Karpas-422 (cell line): Measurements from ENCODE around the gene PNPLA8. TPM values are rescaled to one million over a fixed set of nuclear protein-coding genes. Genes with fewer than 3 reads are reported as not detected.
"Not testable (repeated sequence)": the region's sequence is repeated elsewhere in the genome, so short reads cannot be mapped to it uniquely, and the experiment has no call there.

ENCODE experiments used
- DNase-seq: peaks from one replicate; pipeline ENCODE4 v3.0.0-alpha.2; 2015
- H2AFZ ChIP-seq: fragments of 200-600 bp; sonication (generic); 2 replicates; pipeline ENCODE4 v1.6.1; 2014; ENCODE audit warnings: antibody characterized with exemption, low read length, mixed read lengths
- H3K27ac ChIP-seq: fragments of 200-600 bp; sonication (generic); 2 replicates; pipeline ENCODE4 v1.5.1; 2014; ENCODE audit warnings: mild to moderate bottlenecking, low read length, moderate library complexity
- H3K27me3 ChIP-seq: fragments of 200-600 bp; sonication (generic); 2 replicates; pipeline ENCODE4 v1.6.1; 2014; ENCODE audit warnings: low read length, mixed read lengths
- H3K36me3 ChIP-seq: fragments of 200-600 bp; sonication (generic); 2 replicates; pipeline ENCODE4 v1.6.1; 2014; ENCODE audit warnings: low read length, mixed read lengths; ENCODE audit not compliant: insufficient read depth
- H3K4me1 ChIP-seq: fragments of 200-600 bp; sonication (generic); 2 replicates; pipeline ENCODE4 v1.6.1; 2014; ENCODE audit warnings: mild to moderate bottlenecking, low read length, mixed read lengths
- H3K4me2 ChIP-seq: fragments of 200-600 bp; sonication (generic); 2 replicates; pipeline ENCODE4 v1.6.1; 2014; ENCODE audit warnings: low read length, low read depth, mild to moderate bottlenecking; ENCODE audit not compliant: poor library complexity, severe bottlenecking
- H3K4me3 ChIP-seq: fragments of 200-600 bp; sonication (generic); 2 replicates; pipeline ENCODE4 v1.5.1; 2014; ENCODE audit warnings: mild to moderate bottlenecking, antibody characterized with exemption, low read length, mixed read lengths
- H3K79me2 ChIP-seq: fragments of 200-600 bp; sonication (generic); 2 replicates; pipeline ENCODE4 v1.6.1; 2014; ENCODE audit warnings: mild to moderate bottlenecking, low read length, mixed read lengths
- H3K9ac ChIP-seq: fragments of 200-600 bp; sonication (generic); 2 replicates; pipeline ENCODE4 v1.6.0; 2014; ENCODE audit warnings: low read length
- H3K9me2 ChIP-seq: fragments of 200-600 bp; sonication (generic), shearing (Covaris generic); replicated peaks from 2 replicates; pipeline ENCODE4 v1.6.0; 2014; ENCODE audit warnings: mild to moderate bottlenecking, low read length, moderate library complexity; ENCODE audit not compliant: insufficient read depth
- H3K9me3 ChIP-seq: fragments of 300-700, 200-600 bp; sonication (generic); 2 replicates; pipeline ENCODE4 v1.6.1; 2014; ENCODE audit warnings: low read length, mixed read lengths
- H4K20me1 ChIP-seq: fragments of 200-600 bp; sonication (generic); 2 replicates; pipeline ENCODE4 v1.6.1; 2014; ENCODE audit warnings: mild to moderate bottlenecking, antibody characterized with exemption, low read length, low read depth; ENCODE audit not compliant: insufficient read depth
- total RNA-seq: library from RNA; depleted of rRNA; stranded (reverse); fragments of >200 nt; shearing (Covaris generic); gene quantifications from 2 replicates; pipeline ENCODE4 v1.2.3, GENCODE V29; 2014; ENCODE audit warnings: low replicate concordance

Gene PNPLA8
- total RNA-seq, 1 experiment from 2014 or later, result 41.0 TPM

- no peaks in the 10 kb centered on the region for H3K9me2 ChIP-seq
- peaks cover 8% of the 10 kb centered on the region for H3K9me3 ChIP-seq
- no peak overlapping the region for H3K4me3 ChIP-seq
- no peak overlapping the region for H3K9ac ChIP-seq
- DNase-seq, result no peak
- H3K27me3 ChIP-seq, result no peaks in the 10 kb centered on the region
- no peak overlapping the region for H3K27ac ChIP-seq
- H3K79me2 ChIP-seq, result peaks cover 32% of the 10 kb centered on the region
- no peak overlapping the region for H3K4me2 ChIP-seq
- no peaks in the 10 kb centered on the region for H4K20me1 ChIP-seq
- no peak overlapping the region for H2AFZ ChIP-seq
- H3K36me3 ChIP-seq, result peaks cover 17% of the 10 kb centered on the region; the same call in 1 of the 2 replicates
- no peaks in the 10 kb centered on the region; the same call in 1 of the 2 replicates for H3K4me1 ChIP-seq
These were observed 35.2 kb upstream of the PNPLA8 start for GRCh38 chr7:108561047-108561619.

- no peak overlapping the region for H3K4me3 ChIP-seq
- no peak overlapping the region for H3K27ac ChIP-seq
- peaks cover 7% of the 10 kb centered on the region for H3K4me1 ChIP-seq
These were observed 33.3 kb upstream of the PNPLA8 start for GRCh38 chr7:108559253-108559652.

GRCh38 chr7:108557617-108558016, 31.7 kb upstream of the PNPLA8 start:
- no peak for DNase-seq
- H3K4me3 ChIP-seq, result no peak overlapping the region
- H3K27ac ChIP-seq, result no peak overlapping the region
- no peaks in the 10 kb centered on the region for H3K27me3 ChIP-seq
- H3K9ac ChIP-seq, result no peak overlapping the region
- H4K20me1 ChIP-seq, result no peaks in the 10 kb centered on the region
- H2AFZ ChIP-seq, result no peak overlapping the region
- peaks cover 12% of the 10 kb centered on the region for H3K4me1 ChIP-seq
- H3K36me3 ChIP-seq, result no peaks in the 10 kb centered on the region
- H3K4me2 ChIP-seq, result no peak overlapping the region
- peaks cover 8% of the 10 kb centered on the region for H3K79me2 ChIP-seq
- H3K9me2 ChIP-seq, result no peaks in the 10 kb centered on the region
- H3K9me3 ChIP-seq, result peaks cover 10% of the 10 kb centered on the region

More at GRCh38 chr7:108559253-108559652, 33.3 kb upstream of the PNPLA8 start:
- H3K9ac ChIP-seq, result no peak overlapping the region
- H3K27me3 ChIP-seq, result no peaks in the 10 kb centered on the region
- no peak overlapping the region for H3K4me2 ChIP-seq
- DNase-seq, result no peak
- peaks cover 1% of the 10 kb centered on the region; the same call in 1 of the 2 replicates for H3K36me3 ChIP-seq
- no peak overlapping the region for H2AFZ ChIP-seq
- H4K20me1 ChIP-seq, result no peaks in the 10 kb centered on the region
- H3K9me3 ChIP-seq, result peaks cover 10% of the 10 kb centered on the region
- no peaks in the 10 kb centered on the region for H3K9me2 ChIP-seq
- peaks cover 14% of the 10 kb centered on the region for H3K79me2 ChIP-seq

- Histone ChIP-seq H3K27me3 (no peaks in the 10 kb centered on the region), H4K20me1 (no peaks in the 10 kb centered on the region)
- DNase-seq, result no peak
These were observed 31.3 kb upstream of the PNPLA8 start for GRCh38 chr7:108557191-108557590.

GRCh38 chr7:108556665-108557064, 30.7 kb upstream of the PNPLA8 start:
- not testable (repeated sequence) for H3K4me2 ChIP-seq, H3K79me2 ChIP-seq, H3K36me3 ChIP-seq, H3K27ac ChIP-seq, H3K9ac ChIP-seq, DNase-seq, H3K27me3 ChIP-seq, H3K9me2 ChIP-seq, H3K4me3 ChIP-seq, H2AFZ ChIP-seq, H4K20me1 ChIP-seq, H3K9me3 ChIP-seq
- peaks cover 21% of the 10 kb centered on the region for H3K4me1 ChIP-seq

More at GRCh38 chr7:108557191-108557590, 31.3 kb upstream of the PNPLA8 start:
- H3K9me2 ChIP-seq, result no peaks in the 10 kb centered on the region
- H2AFZ ChIP-seq, result no peak overlapping the region
- H3K4me3 ChIP-seq, result no peak overlapping the region
- no peak overlapping the region for H3K4me2 ChIP-seq
- H3K9ac ChIP-seq, result no peak overlapping the region
- no peaks in the 10 kb centered on the region for H3K36me3 ChIP-seq
- no peak overlapping the region for H3K27ac ChIP-seq
- H3K4me1 ChIP-seq, result peaks cover 16% of the 10 kb centered on the region
- H3K79me2 ChIP-seq, result peaks cover 4% of the 10 kb centered on the region; the same call in 1 of the 2 replicates
- peaks cover 10% of the 10 kb centered on the region for H3K9me3 ChIP-seq

GRCh38 chr7:108548141-108548896, 22.4 kb upstream of the PNPLA8 start:
- H3K4me3 ChIP-seq, H3K27me3 ChIP-seq, H3K36me3 ChIP-seq, H3K9me3 ChIP-seq, H3K4me2 ChIP-seq, H3K27ac ChIP-seq, H3K79me2 ChIP-seq, H3K9me2 ChIP-seq, H4K20me1 ChIP-seq, H3K9ac ChIP-seq, DNase-seq, H2AFZ ChIP-seq: not testable (repeated sequence)
- peaks cover 18% of the 10 kb centered on the region for H3K4me1 ChIP-seq

- Histone ChIP-seq H3K4me1 (no peaks in the 10 kb centered on the region), H3K27ac (no peak overlapping the region), H3K9me2 (no peaks in the 10 kb centered on the region), H3K4me2 (no peak overlapping the region), H3K79me2 (no peaks in the 10 kb centered on the region), H3K27me3 (no peaks in the 10 kb centered on the region), H3K4me3 (no peak overlapping the region), H3K9me3 (no peaks in the 10 kb centered on the region), H2AFZ (no peak overlapping the region), H4K20me1 (no peaks in the 10 kb centered on the region), H3K9ac (no peak overlapping the region), H3K36me3 (no peaks in the 10 kb centered on the region)
- DNase-seq, result no peak
These were observed 15.5 kb upstream of the PNPLA8 start for GRCh38 chr7:108541478-108541877.

- H3K9me3 ChIP-seq, H3K27me3 ChIP-seq, H2AFZ ChIP-seq, H3K79me2 ChIP-seq, H3K4me1 ChIP-seq, H3K4me3 ChIP-seq, H3K36me3 ChIP-seq, H4K20me1 ChIP-seq, H3K9ac ChIP-seq, H3K4me2 ChIP-seq, H3K9me2 ChIP-seq, H3K27ac ChIP-seq, DNase-seq: not testable (repeated sequence)
These were observed 12.8 kb upstream of the PNPLA8 start for GRCh38 chr7:108538685-108539084.
